Measurements from ENCODE around the gene C2CD2. TPM values are rescaled to one million over a fixed set of nuclear protein-coding genes. Genes with fewer than 3 reads are reported as not detected.

The C2CD2 gene
- total RNA-seq, 2 experiments from 2014 or later, result 4.5 to 5.9 TPM

- Histone ChIP-seq H3K79me2 (ENCODE audit: insufficient read depth, low read depth, low read length) (peaks cover 11% of the 10 kb centered on the region; the same call in 1 of the 2 replicates), H3K4me1 (ENCODE audit: insufficient read depth, low read length, poor library complexity, severe bottlenecking) (peaks cover 42% of the 10 kb centered on the region), H3K9me2 (ENCODE audit: insufficient read depth, low read length) (no peaks in the 10 kb centered on the region), H3K9me3 (ENCODE audit: low read length) (no peaks in the 10 kb centered on the region), H3K4me2 (ENCODE audit: low read length) (no peak overlapping the region), H2AFZ (ENCODE audit: low read length) (no peak overlapping the region), H3K36me3 (ENCODE audit: insufficient read depth, low read length) (no peaks in the 10 kb centered on the region), H3K4me3 (ENCODE audit: low read depth, low read length, poor library complexity, severe bottlenecking) (no peak overlapping the region), H4K20me1 (ENCODE audit: insufficient read depth, low read length) (no peaks in the 10 kb centered on the region), H3K27ac (ENCODE audit: low read depth, low read length, poor library complexity, severe bottlenecking) (no peak overlapping the region)
- intact Hi-C loops (cut with micrococcal nuclease; ENCODE audit: unreplicated experiment), result loop anchor here (2.0 to 10.0 kb wide), 2 partner anchors 143 to 555 kb away; partner anchors contain the start of gene MX2
- no peak for DNase-seq (ENCODE audit: low spot score)
- TF ChIP-seq CTCF (conservative IDR thresholded peaks at IDR 0.05; ENCODE audit: low read length), result no peak
- TF ChIP-seq EZH2phosphoT487 (IDR thresholded peaks at IDR 0.05; ENCODE audit: borderline replicate concordance, low read depth, low read length), result no peak
- ChIA-PET POLR2A (interaction anchor here (0.6 to 2.1 kb wide), 3 partner anchors 10 to 135 kb away, joined by 3 to 8 read pairs (median 3); no protein-coding TSS in a partner anchor), CTCF (ENCODE audit: unreplicated experiment) (no interaction called here)
- no TSS peak for BruUV-seq (replicated peaks)
Observed at GRCh38 chr21:41919666-41920398, 34.0 kb downstream of the C2CD2 start.

GRCh38 chr21:41918561-41919358, 35.1 kb downstream of the C2CD2 start:
- H3K36me3 ChIP-seq (ENCODE audit: insufficient read depth, low read length), result no peaks in the 10 kb centered on the region
- ChIA-PET CTCF (ENCODE audit: unreplicated experiment) (no interaction called here), POLR2A (interaction anchor here (0.8 to 1.0 kb wide), 2 partner anchors 39 to 199 kb away, joined by 3 read pairs; no protein-coding TSS in a partner anchor)
- no TSS peak for BruUV-seq (replicated peaks)
- H3K4me2 ChIP-seq (ENCODE audit: low read length), result no peak overlapping the region
- H3K4me1 ChIP-seq (ENCODE audit: insufficient read depth, low read length, poor library complexity, severe bottlenecking), result peaks cover 32% of the 10 kb centered on the region
- peaks cover under 1% of the 10 kb centered on the region; the same call in 1 of the 2 replicates for H3K79me2 ChIP-seq (ENCODE audit: insufficient read depth, low read depth, low read length)
- H3K27ac ChIP-seq (ENCODE audit: low read depth, low read length, poor library complexity, severe bottlenecking), result no peak overlapping the region
- TF ChIP-seq EZH2phosphoT487 (IDR thresholded peaks at IDR 0.05; ENCODE audit: borderline replicate concordance, low read depth, low read length) (no peak), CTCF (conservative IDR thresholded peaks at IDR 0.05; ENCODE audit: low read length) (no peak)
- no peak for DNase-seq (ENCODE audit: low spot score)
- H2AFZ ChIP-seq (ENCODE audit: low read length), result no peak overlapping the region
- no peaks in the 10 kb centered on the region for H3K9me2 ChIP-seq (ENCODE audit: insufficient read depth, low read length)
- intact Hi-C loops (cut with micrococcal nuclease; ENCODE audit: unreplicated experiment), result no loop called here
- H3K9me3 ChIP-seq (ENCODE audit: low read length), result no peaks in the 10 kb centered on the region
- no peaks in the 10 kb centered on the region for H4K20me1 ChIP-seq (ENCODE audit: insufficient read depth, low read length)
- no peak overlapping the region for H3K4me3 ChIP-seq (ENCODE audit: low read depth, low read length, poor library complexity, severe bottlenecking)
